GM20431 (cell line): ENCODE results near the gene LAMA2.

Experiments used
- in situ Hi-C: fragments of 300-500 bp; cut with MseI, MboI; formaldehyde crosslinking; loops from one replicate; pipeline ENCODE4 v1.15.0; 2020; ENCODE audit warnings: low sequenced_read_pairs; ENCODE audit not compliant: unreplicated experiment

Gene LAMA2

GRCh38 chr6:129281168-129281796 lies 398.3 kb downstream of the LAMA2 start:
- in situ Hi-C loops: no loop called here

- in situ Hi-C loops: no loop called here
These were observed 399.1 kb downstream of the LAMA2 start for GRCh38 chr6:129282019-129282418.

- in situ Hi-C loops: no loop called here
These were observed 401.3 kb downstream of the LAMA2 start for GRCh38 chr6:129284225-129284624.

GRCh38 chr6:129287231-129288177 lies 404.6 kb downstream of the LAMA2 start:
- in situ Hi-C loops: no loop called here

GRCh38 chr6:129289442-129289841 lies 406.5 kb downstream of the LAMA2 start:
- in situ Hi-C loops: no loop called here

- in situ Hi-C loops: no loop called here
These were observed 409.9 kb downstream of the LAMA2 start for GRCh38 chr6:129292836-129293235.

- in situ Hi-C loops: no loop called here
These were observed 414.7 kb downstream of the LAMA2 start for GRCh38 chr6:129297592-129297991.

- in situ Hi-C loops: no loop called here
These were observed 419.7 kb downstream of the LAMA2 start for GRCh38 chr6:129302671-129303070.

- in situ Hi-C loops: no loop called here
These were observed 423.9 kb downstream of the LAMA2 start for GRCh38 chr6:129306826-129307225.

- in situ Hi-C loops: no loop called here
These were observed 424.9 kb downstream of the LAMA2 start for GRCh38 chr6:129307845-129308244.

GRCh38 chr6:129309154-129309553 lies 426.2 kb downstream of the LAMA2 start:
- in situ Hi-C loops: no loop called here

- in situ Hi-C loops: no loop called here
These were observed 429.9 kb downstream of the LAMA2 start for GRCh38 chr6:129312880-129313279.

- in situ Hi-C loops: no loop called here
These were observed 431.6 kb downstream of the LAMA2 start for GRCh38 chr6:129314575-129314974.

- in situ Hi-C loops: no loop called here
These were observed 435.2 kb downstream of the LAMA2 start for GRCh38 chr6:129317931-129318820.

GRCh38 chr6:129320892-129321291 lies 438.0 kb downstream of the LAMA2 start:
- in situ Hi-C loops: no loop called here

GRCh38 chr6:129321303-129321702 lies 438.4 kb downstream of the LAMA2 start:
- in situ Hi-C loops: no loop called here

- in situ Hi-C loops: no loop called here
These were observed 441.4 kb downstream of the LAMA2 start for GRCh38 chr6:129324345-129324744.

- in situ Hi-C loops: no loop called here
These were observed 446.7 kb downstream of the LAMA2 start for GRCh38 chr6:129329678-129330077.

GRCh38 chr6:129331450-129332138 lies 448.7 kb downstream of the LAMA2 start:
- in situ Hi-C loops: no loop called here

GRCh38 chr6:129335792-129336191 lies 452.9 kb downstream of the LAMA2 start:
- in situ Hi-C loops: no loop called here
